Karpas-422 (cell line): Measurements from ENCODE around the gene UPK3A. TPM values are rescaled to one million over a fixed set of nuclear protein-coding genes. Genes with fewer than 3 reads are reported as not detected.

Experiments used
- total RNA-seq: library from RNA; depleted of rRNA; stranded (reverse); fragments of >200 nt; shearing (Covaris generic); gene quantifications from 2 replicates; pipeline ENCODE4 v1.2.3, GENCODE V29; 2014; ENCODE audit warnings: low replicate concordance; rRNA removed

Gene UPK3A
- total RNA-seq, 1 experiment from 2014 or later, result not detected

Other genes starting within 250 kb of the UPK3A start
- gene NUP50, start 121.0 kb upstream of the UPK3A start, total RNA-seq, result 49.8 and 50.7 TPM in 2 replicates
- 19.3 and 33.5 TPM in 2 replicates for gene KIAA0930, start 44.1 kb upstream of the UPK3A start, total RNA-seq
- gene FAM118A, start 25.0 kb downstream of the UPK3A start, total RNA-seq, result 72.2 and 83.3 TPM in 2 replicates
- not detected in 2 replicates for gene SMC1B, start 128.7 kb downstream of the UPK3A start, total RNA-seq
- not detected in 2 replicates for gene RIBC2, start 128.7 kb downstream of the UPK3A start, total RNA-seq
- gene FBLN1, start 217.9 kb downstream of the UPK3A start, total RNA-seq, result not detected in 2 replicates